K562 (cell line): ENCODE measurements around the gene KLHL24. TPM values are rescaled to one million over a fixed set of nuclear protein-coding genes. Genes with fewer than 3 reads are reported as not detected.
A peak's percentile ranks its signal among the peaks of the same experiment; 100 is the strongest.

Experiments used
- ARID1B ChIP-seq: fragments of 450-650 bp; IDR thresholded peaks from 2 replicates; pipeline ENCODE4 v1.6.1; 2016; ENCODE audit warnings: antibody characterized with exemption, mild to moderate bottlenecking, inconsistent platforms
- ATF3 ChIP-seq, 2 experiments: fragments of 450-650 bp in 1 of 2; sonication (generic) in 1 of 2; formaldehyde crosslinking in 1 of 2; IDR thresholded peaks in 1 of 2; conservative IDR thresholded peaks in 1 of 2; 2 replicates each; pipeline versions ENCODE4 v1.6.1 to v1.8.1; 2016 to 2023; ENCODE audit warnings: mild to moderate bottlenecking in 2 of 2, moderate library complexity in 2 of 2, inconsistent platforms in 1 of 2, missing genetic modification reagents in 1 of 2
- CBFB ChIP-seq: sonication (generic); formaldehyde crosslinking; IDR thresholded peaks from 2 replicates; pipeline ENCODE4 v1.4.0; 2020; ENCODE audit warnings: mild to moderate bottlenecking, missing genetic modification reagents
- CREB1 ChIP-seq, 2 experiments: sonication (generic) in 1 of 2; formaldehyde crosslinking in 1 of 2; IDR thresholded peaks; 2 replicates each; pipeline versions ENCODE4 v1.6.1 to v1.8.0; 2012 to 2022; ENCODE audit warnings: inconsistent platforms in 1 of 2, mild to moderate bottlenecking in 1 of 2, missing genetic modification reagents in 1 of 2, moderate library complexity in 1 of 2
- HOXB6 ChIP-seq: fragments of 250-450 bp; sonication (Bioruptor Pico); IDR thresholded peaks from 2 replicates; pipeline ENCODE4 v1.5.1; 2022; ENCODE audit warnings: mild to moderate bottlenecking, borderline replicate concordance
- KDM1A ChIP-seq, 2 experiments: fragments of 450-650 bp; IDR thresholded peaks; 2 replicates each; pipeline ENCODE4 v1.6.1; 2016; ENCODE audit warnings: mild to moderate bottlenecking in 2 of 2
- MLX ChIP-seq, 2 experiments: fragments of 450-650 bp in 1 of 2; sonication (generic) in 1 of 2; formaldehyde crosslinking; conservative IDR thresholded peaks; 2 replicates each; pipeline versions ENCODE4 v1.4.0 to v1.8.1; 2020 to 2022; ENCODE audit warnings: mild to moderate bottlenecking in 1 of 2, missing genetic modification reagents in 1 of 2
- MYC ChIP-seq, 2 experiments: fragments of 250-450 bp in 1 of 2; sonication (Bioruptor Pico) in 1 of 2; IDR thresholded peaks; 2 replicates each; pipeline versions ENCODE4 v1.5.1 to v1.6.1; 2012 to 2021; ENCODE audit warnings: low read depth in 2 of 2, borderline replicate concordance in 1 of 2, improper control_type of control experiment in 1 of 2, low read length in 1 of 2, mild to moderate bottlenecking in 1 of 2, moderate library complexity in 1 of 2
- NONO ChIP-seq, 2 experiments: fragments of 200-400 bp in 1 of 2; fragments of 450-650 bp in 1 of 2; formaldehyde crosslinking in 1 of 2; IDR thresholded peaks; 2 replicates each; pipeline ENCODE4 v1.6.1; 2017; ENCODE audit warnings: low read depth in 2 of 2, mild to moderate bottlenecking in 2 of 2, moderate library complexity in 2 of 2, low read length in 1 of 2
- NR2F6 ChIP-seq: fragments of 450-650 bp; formaldehyde crosslinking; IDR thresholded peaks from 2 replicates; pipeline ENCODE4 v1.4.0; 2020; ENCODE audit warnings: mild to moderate bottlenecking
- POLR2A ChIP-seq: fragments of 450-650 bp; conservative IDR thresholded peaks from 2 replicates; pipeline ENCODE4 v1.6.1; 2016
- POLR2G ChIP-seq: fragments of 200-400 bp; formaldehyde crosslinking; IDR thresholded peaks from 2 replicates; pipeline ENCODE4 v1.6.1; 2017; ENCODE audit warnings: low read depth, mild to moderate bottlenecking, antibody characterized with exemption, low read length, moderate library complexity
- POLR3G ChIP-seq: IDR thresholded peaks from 2 replicates; pipeline ENCODE4 v1.6.1; 2011; ENCODE audit not compliant: insufficient read length, insufficient replicate concordance; ENCODE audit errors: extremely low read depth
- RBBP5 ChIP-seq: fragments of 200-600 bp; sonication (generic); IDR thresholded peaks from 2 replicates; pipeline ENCODE4 v1.6.1; 2012; ENCODE audit warnings: borderline replicate concordance, mild to moderate bottlenecking, low read length, control low read depth, inconsistent platforms; ENCODE audit not compliant: insufficient read depth, poor library complexity, severe bottlenecking
- SAP30 ChIP-seq: fragments of 200-600 bp; sonication (generic); IDR thresholded peaks from 2 replicates; pipeline ENCODE4 v1.6.1; 2012; ENCODE audit warnings: borderline replicate concordance, low read depth, mild to moderate bottlenecking, moderate library complexity, low read length, control low read depth, inconsistent platforms; ENCODE audit not compliant: insufficient read depth, poor library complexity, severe bottlenecking
- STAT5B ChIP-seq: fragments of 250-450 bp; sonication (Bioruptor Pico); IDR thresholded peaks from 2 replicates; pipeline ENCODE4 v1.8.0; 2021; ENCODE audit warnings: mild to moderate bottlenecking, inconsistent platforms
- TCF3 ChIP-seq: sonication (generic); formaldehyde crosslinking; IDR thresholded peaks from 2 replicates; pipeline ENCODE4 v1.4.0; 2020; ENCODE audit warnings: mild to moderate bottlenecking, missing genetic modification reagents
- ZBTB1 ChIP-seq: sonication (generic); formaldehyde crosslinking; IDR thresholded peaks from 2 replicates; pipeline ENCODE4 v1.8.1; 2023; ENCODE audit warnings: missing genetic modification reagents, low read depth, mild to moderate bottlenecking, borderline replicate concordance
- ZC3H11A ChIP-seq: IDR thresholded peaks from 2 replicates; pipeline ENCODE4 v1.6.1; 2012; ENCODE audit warnings: low read depth, low read length, improper control_type of control experiment
- ZHX1 ChIP-seq: fragments of 150-350 bp; conservative IDR thresholded peaks from 2 replicates; pipeline ENCODE4 v1.6.1; 2014; ENCODE audit warnings: low read length
- ZNF174 ChIP-seq: fragments of 250-450 bp; sonication (Bioruptor Pico); IDR thresholded peaks from 2 replicates; pipeline ENCODE4 v1.4.0; 2020; ENCODE audit warnings: mild to moderate bottlenecking
- ZNF408 ChIP-seq: fragments of 250-450 bp; sonication (Bioruptor Pico); IDR thresholded peaks from 2 replicates; pipeline ENCODE4 v1.4.0; 2020; ENCODE audit warnings: low read depth, mild to moderate bottlenecking, moderate library complexity
- ZNF79 ChIP-seq: fragments of 250-450 bp; sonication (Bioruptor Pico); IDR thresholded peaks from 2 replicates; pipeline ENCODE4 v1.4.0; 2020; ENCODE audit warnings: low read depth, mild to moderate bottlenecking, moderate library complexity
- polyA plus RNA-seq, 8 experiments: library from polyadenylated mRNA; depleted of rRNA in 4 of 8; stranded (reverse) in 5 of 8; unstranded in 3 of 8; fragments of >200 nt; fragmentation: Nextera tagmentation in 2 of 8; fragmentation: Illumina TruSeq in 1 of 8; extraction: Ambion mirVana in 2 of 8; extraction: Trizol in 1 of 8; gene quantifications; 2 replicates each; pipeline versions ENCODE4 v1.2.1 to v1.2.3, GENCODE V29; 2011 to 2014; ENCODE audit warnings: inconsistent platforms in 1 of 8, missing spikeins in 1 of 8
- total RNA-seq, 7 experiments: library from RNA; depleted of rRNA in 6 of 7; stranded (reverse); fragments of >200 nt in 6 of 7; fragmentation: Illumina TruSeq in 2 of 7; extraction: Trizol in 2 of 7; gene quantifications; 2 replicates each; pipeline versions ENCODE4 v1.2.1 to v1.2.3, GENCODE V29; 2011 to 2021; ENCODE audit warnings: low replicate concordance in 1 of 7

KLHL24 gene
- total and polyA plus RNA-seq, 9 of the 15 experiments (the other 6 are each of a cell fraction or from before 2014, with no cell fraction given) = 3.3 to 21.2 (median 14.2) TPM

GRCh38 chr3:183697610-183698317 is 62.3 kb downstream of the KLHL24 start, which contains the start of gene YEATS2 (continued):
- TF ChIP-seq CREB1 (IDR thresholded peaks at IDR 0.05) (peak; percentile 50; the same call in 1 of the 2 replicates), CREB1 (CRISPR knock-in tag; IDR thresholded peaks at IDR 0.05) (peak; percentile 33; the same call in 1 of the 2 replicates), MLX (CRISPR knock-in tag; conservative IDR thresholded peaks at IDR 0.05) (no peak), HOXB6 (CRISPR knock-in tag) (no peak), KDM1A (IDR thresholded peaks at IDR 0.05) (no peak), ZNF79 (CRISPR knock-in tag) (no peak), ATF3 (IDR thresholded peaks at IDR 0.05) (no peak), ATF3 (CRISPR knock-in tag; conservative IDR thresholded peaks at IDR 0.05) (no peak), POLR3G (no peak), NR2F6 (CRISPR knock-in tag) (no peak), ZNF408 (CRISPR knock-in tag) (no peak), TCF3 (no peak), NONO (IDR thresholded peaks at IDR 0.05; ENCODE audit: low read depth in 2 of 2, low read length in 1 of 2) (peak; percentile 67 to 89; a peak in 3 of 4 replicates), ZNF174 (CRISPR knock-in tag) (no peak), MYC (IDR thresholded peaks at IDR 0.05; ENCODE audit: low read depth, low read length) (peak; percentile 75), MYC (CRISPR knock-in tag; IDR thresholded peaks at IDR 0.05; ENCODE audit: borderline replicate concordance, low read depth) (no peak), SAP30 (peak; percentile 47), ZHX1 (no peak), ZBTB1 (CRISPR knock-in tag) (peak; percentile 79), STAT5B (CRISPR knock-in tag) (no peak), RBBP5 (peak; percentile 92), POLR2G (peak; percentile 90), CBFB (CRISPR knock-in tag) (no peak), ZC3H11A (no peak), ARID1B (no peak), POLR2A (peak; percentile 74)
